ENCODE measurements around the gene HSPB6.
"Not testable (repeated sequence)": the region's sequence is repeated elsewhere in the genome, so short reads cannot be mapped to it uniquely, and the experiment has no call there.

The HSPB6 gene

GRCh38 chr19:35784503-35785338 lies 27.9 kb upstream of the HSPB6 start:
- no peak for DNase-seq

GRCh38 chr19:35783469-35784434 lies 26.9 kb upstream of the HSPB6 start:
- DNase-seq, result no peak

GRCh38 chr19:35782589-35782988 lies 25.8 kb upstream of the HSPB6 start:
- DNase-seq, result no peak

GRCh38 chr19:35781650-35782049 lies 24.8 kb upstream of the HSPB6 start:
- no peak for DNase-seq

- DNase-seq, result no peak
These were observed 23.9 kb upstream of the HSPB6 start for GRCh38 chr19:35780717-35781116.

GRCh38 chr19:35780058-35780457 lies 23.2 kb upstream of the HSPB6 start:
- DNase-seq, result no peak

GRCh38 chr19:35779033-35779432 lies 22.2 kb upstream of the HSPB6 start:
- DNase-seq, result no peak

- DNase-seq, result no peak
These were observed 21.1 kb upstream of the HSPB6 start for GRCh38 chr19:35777961-35778360.

GRCh38 chr19:35777086-35777841 lies 20.4 kb upstream of the HSPB6 start:
- DNase-seq, result no peak

GRCh38 chr19:35776102-35776788 lies 19.4 kb upstream of the HSPB6 start:
- no peak for DNase-seq

- DNase-seq, result peak; percentile 99
These were observed 18.7 kb upstream of the HSPB6 start, which contains the start of gene ARHGAP33 for GRCh38 chr19:35775298-35776101. Gene ARHGAP33, plus strand, starts transcription at chr19:35775564. Its CDS starts 95 bp downstream, at chr19:35775659.

- no peak for DNase-seq
These were observed 18.1 kb upstream of the HSPB6 start for GRCh38 chr19:35775046-35775297.

GRCh38 chr19:35774274-35775045 lies 17.6 kb upstream of the HSPB6 start:
- no peak for DNase-seq

- no peak for DNase-seq
These were observed 16.4 kb upstream of the HSPB6 start for GRCh38 chr19:35773020-35773806.

GRCh38 chr19:35772362-35772761 lies 15.5 kb upstream of the HSPB6 start:
- not testable (repeated sequence) for DNase-seq

GRCh38 chr19:35768082-35768421 lies 11.2 kb upstream of the HSPB6 start:
- no peak for DNase-seq

GRCh38 chr19:35767288-35768081 lies 10.7 kb upstream of the HSPB6 start:
- DNase-seq, result no peak

- no peak for DNase-seq
These were observed 9.8 kb upstream of the HSPB6 start for GRCh38 chr19:35766571-35767104.

All from NCI-H1930 (cell line).